Heart left ventricle (tissue), 13 donors: ENCODE results near the gene ZNF770.

ENCODE experiments used
- POLR2A ChIP-seq, 2 donors: fragments of 450-650 bp; IDR thresholded peaks; one replicate each; pipeline ENCODE4 v1.6.1; 2017; ENCODE audit warnings: antibody characterized with exemption in 2 of 2, mild to moderate bottlenecking in 2 of 2, moderate library complexity in 2 of 2
- TF ChIP-seq, protein P1 (sequence below), 12 donors: fragments of 200-600 bp; sonication (generic) in 4 of 12; IDR thresholded peaks; one replicate each; pipeline versions ENCODE4 v1.5.0 to v1.8.0; 2018 to 2022; ENCODE audit warnings: antibody characterized with exemption in 12 of 12, mild to moderate bottlenecking in 5 of 12
- donor health status: ischemic (EF 13 %, LVEDD 7.1; RV severe dilation, severe dysfunction).
- donor health status: DM: no; HTN: yes; CAD: no.
- donor health status: DM: no; HTN: no; CAD: no.
- donor health status: ischemic (EF 25% LVEDD 6.9; RV normal size, moderate dysfunction).
- donor health status: ischemic (EF 25% LVEDD 5.7; RV mildly dilated, moderate dysfunction).
- donor health status: ischemic (EF 35%, LVEDD 5.7; RV mildly dilated, moderate dysfunction).
- donor health status: nonischemic (EF 11% LVEDD 7.7; RV severe dilation, severe dysfunction).
- donor health status: DM: yes; HTN: yes; CAD: no.
- donor health status: PGD.
- donor health status: ischemic (EF 29% LVEDD 5.4; RV normal size, mild dysfunction).
- donor health status: nonischemic (EF 23%, LVEDD 6.1; RV moderate dilation, normal function).

DNA sequence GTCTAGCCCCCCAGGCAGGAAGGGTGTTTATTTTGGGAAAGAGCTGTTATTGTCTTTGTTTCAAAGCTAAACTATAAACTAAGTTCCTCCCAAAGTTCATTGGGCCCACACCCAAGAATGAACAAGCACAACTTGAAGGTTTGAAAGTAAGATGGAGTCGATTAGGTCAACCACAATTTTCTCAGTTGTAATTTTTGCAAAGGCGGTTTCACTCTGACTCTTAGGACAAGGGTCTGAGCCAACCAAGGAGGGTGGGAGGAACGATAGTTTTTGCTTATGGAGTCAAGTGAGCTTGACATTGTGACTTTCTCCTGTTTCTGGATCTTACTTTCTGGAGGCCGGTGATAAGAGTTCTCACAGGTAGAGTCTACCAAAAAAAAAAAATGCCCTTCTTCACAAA is 5.8 kb upstream of the ZNF770 start:
- TF ChIP-seq, protein P1, sequence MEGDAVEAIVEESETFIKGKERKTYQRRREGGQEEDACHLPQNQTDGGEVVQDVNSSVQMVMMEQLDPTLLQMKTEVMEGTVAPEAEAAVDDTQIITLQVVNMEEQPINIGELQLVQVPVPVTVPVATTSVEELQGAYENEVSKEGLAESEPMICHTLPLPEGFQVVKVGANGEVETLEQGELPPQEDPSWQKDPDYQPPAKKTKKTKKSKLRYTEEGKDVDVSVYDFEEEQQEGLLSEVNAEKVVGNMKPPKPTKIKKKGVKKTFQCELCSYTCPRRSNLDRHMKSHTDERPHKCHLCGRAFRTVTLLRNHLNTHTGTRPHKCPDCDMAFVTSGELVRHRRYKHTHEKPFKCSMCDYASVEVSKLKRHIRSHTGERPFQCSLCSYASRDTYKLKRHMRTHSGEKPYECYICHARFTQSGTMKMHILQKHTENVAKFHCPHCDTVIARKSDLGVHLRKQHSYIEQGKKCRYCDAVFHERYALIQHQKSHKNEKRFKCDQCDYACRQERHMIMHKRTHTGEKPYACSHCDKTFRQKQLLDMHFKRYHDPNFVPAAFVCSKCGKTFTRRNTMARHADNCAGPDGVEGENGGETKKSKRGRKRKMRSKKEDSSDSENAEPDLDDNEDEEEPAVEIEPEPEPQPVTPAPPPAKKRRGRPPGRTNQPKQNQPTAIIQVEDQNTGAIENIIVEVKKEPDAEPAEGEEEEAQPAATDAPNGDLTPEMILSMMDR (IDR thresholded peaks at IDR 0.05), result no peak
- TF ChIP-seq POLR2A (IDR thresholded peaks at IDR 0.05), result no peak
